HepG2 (cell line): ENCODE data around the gene SYCE3. TPM values are rescaled to one million over a fixed set of nuclear protein-coding genes. Genes with fewer than 3 reads are reported as not detected.
A peak's percentile ranks its signal among the peaks of the same experiment; 100 is the strongest.

Experiments used
- ELF1 ChIP-seq: sonication (generic); formaldehyde crosslinking; IDR thresholded peaks from 2 replicates; pipeline ENCODE4 v1.4.0; 2020; ENCODE audit warnings: missing genetic modification reagents
- FOSL1 ChIP-seq: sonication (generic); formaldehyde crosslinking; IDR thresholded peaks from 2 replicates; pipeline ENCODE4 v1.9.0; 2021; ENCODE audit warnings: missing genetic modification reagents, borderline replicate concordance
- GZF1 ChIP-seq: sonication (generic); formaldehyde crosslinking; IDR thresholded peaks from 2 replicates; pipeline ENCODE4 v1.5.1; 2020; ENCODE audit warnings: mild to moderate bottlenecking, missing genetic modification reagents
- JARID2 ChIP-seq: sonication (generic); formaldehyde crosslinking; IDR thresholded peaks from 2 replicates; pipeline ENCODE4 v1.8.1; 2023; ENCODE audit warnings: missing genetic modification reagents, inconsistent platforms; ENCODE audit not compliant: insufficient replicate concordance
- MIER3 ChIP-seq: IDR thresholded peaks from 2 replicates; pipeline ENCODE4 v1.6.1; 2016; ENCODE audit warnings: missing compliant biosample characterization, borderline replicate concordance
- POLR2AphosphoS5 ChIP-seq: IDR thresholded peaks from 2 replicates; pipeline ENCODE4 v1.6.1; 2012; ENCODE audit warnings: low read depth, low read length
- SAFB2 ChIP-seq: sonication (generic); formaldehyde crosslinking; IDR thresholded peaks from 2 replicates; pipeline ENCODE4 v1.5.1; 2020; ENCODE audit warnings: missing genetic modification reagents, low read depth, mild to moderate bottlenecking, borderline replicate concordance
- SRSF1 ChIP-seq: fragments of 200-400 bp; formaldehyde crosslinking; optimal IDR thresholded peaks from 2 replicates; pipeline ENCODE3; 2017; ENCODE audit warnings: mild to moderate bottlenecking, low read depth, low read length, moderate library complexity
- TMF1 ChIP-seq: sonication (generic); formaldehyde crosslinking; IDR thresholded peaks from 2 replicates; pipeline ENCODE4 v1.8.1; 2022; ENCODE audit warnings: low read depth, missing genetic modification reagents
- ZBTB20 ChIP-seq: sonication (generic); formaldehyde crosslinking; IDR thresholded peaks from 2 replicates; pipeline ENCODE4 v1.8.1; 2023; ENCODE audit warnings: missing genetic modification reagents, low read depth, mild to moderate bottlenecking, borderline replicate concordance
- ZFY ChIP-seq: sonication (generic); formaldehyde crosslinking; IDR thresholded peaks from 2 replicates; pipeline ENCODE4 v1.4.0; 2020; ENCODE audit warnings: missing genetic modification reagents
- ZNF232 ChIP-seq: sonication (generic); formaldehyde crosslinking; IDR thresholded peaks from 2 replicates; pipeline ENCODE4 v1.4.0; 2020; ENCODE audit warnings: missing genetic modification reagents, borderline replicate concordance
- ZNF441 ChIP-seq: sonication (generic); formaldehyde crosslinking; IDR thresholded peaks from 2 replicates; pipeline ENCODE4 v1.7.0; 2021; ENCODE audit warnings: missing genetic modification reagents, borderline replicate concordance
- ZNF619 ChIP-seq: sonication (generic); formaldehyde crosslinking; IDR thresholded peaks from 2 replicates; pipeline ENCODE4 v1.4.0; 2020; ENCODE audit warnings: mild to moderate bottlenecking, missing genetic modification reagents
- ZNF746 ChIP-seq: sonication (generic); formaldehyde crosslinking; IDR thresholded peaks from 2 replicates; pipeline ENCODE4 v1.8.0; 2022; ENCODE audit warnings: mild to moderate bottlenecking, missing genetic modification reagents
- ZNF792 ChIP-seq: IDR thresholded peaks from 2 replicates; pipeline ENCODE4 v1.6.1; 2016
- polyA plus RNA-seq, 8 experiments: library from polyadenylated mRNA; depleted of rRNA in 3 of 8; stranded (reverse) in 7 of 8; unstranded in 1 of 8; fragments of >200 nt; fragmentation: Illumina TruSeq in 4 of 8; extraction: Trizol in 4 of 8; gene quantifications; 2 replicates each; pipeline versions ENCODE4 v1.2.1 to v1.2.3, GENCODE V29; 2011 to 2016; ENCODE audit warnings: low read depth in 4 of 8, missing spikeins in 1 of 8, mixed read lengths in 1 of 8; ENCODE audit not compliant: insufficient read depth in 1 of 8
- total RNA-seq, 5 experiments: library from RNA; depleted of rRNA; stranded (reverse); fragments of >200 nt; fragmentation: Illumina TruSeq; extraction: Trizol; gene quantifications; 2 replicates each; pipeline ENCODE4 v1.2.3, GENCODE V29; 2016; ENCODE audit warnings: low read depth in 1 of 5
- TF ChIP-seq, protein P1 (sequence below): sonication (generic); formaldehyde crosslinking; IDR thresholded peaks from 2 replicates; pipeline ENCODE4 v1.4.0; 2020; ENCODE audit warnings: mild to moderate bottlenecking, missing genetic modification reagents
- TF ChIP-seq, protein P2 (sequence below): IDR thresholded peaks from 2 replicates; pipeline ENCODE4 v1.6.1; 2016; ENCODE audit warnings: mild to moderate bottlenecking
- TF ChIP-seq, protein P3 (sequence below): sonication (generic); formaldehyde crosslinking; IDR thresholded peaks from 2 replicates; pipeline ENCODE4 v1.4.0; 2020; ENCODE audit warnings: missing genetic modification reagents
- TF ChIP-seq, protein P4 (sequence below): sonication (generic); formaldehyde crosslinking; IDR thresholded peaks from 2 replicates; pipeline ENCODE4 v1.9.0; 2021; ENCODE audit warnings: missing genetic modification reagents, borderline replicate concordance
- TF ChIP-seq, protein P5 (sequence below): sonication (generic); formaldehyde crosslinking; IDR thresholded peaks from 2 replicates; pipeline ENCODE4 v1.8.0; 2022; ENCODE audit warnings: mild to moderate bottlenecking, missing genetic modification reagents
- TF ChIP-seq, protein P6 (sequence below): sonication (generic); formaldehyde crosslinking; IDR thresholded peaks from 2 replicates; pipeline ENCODE4 v1.4.0; 2020; ENCODE audit warnings: missing genetic modification reagents

The SYCE3 gene
- total and polyA plus RNA-seq, 2 of the 13 experiments (the other 11 are each of a cell fraction or from before 2014, with no cell fraction given), result not detected

DNA sequence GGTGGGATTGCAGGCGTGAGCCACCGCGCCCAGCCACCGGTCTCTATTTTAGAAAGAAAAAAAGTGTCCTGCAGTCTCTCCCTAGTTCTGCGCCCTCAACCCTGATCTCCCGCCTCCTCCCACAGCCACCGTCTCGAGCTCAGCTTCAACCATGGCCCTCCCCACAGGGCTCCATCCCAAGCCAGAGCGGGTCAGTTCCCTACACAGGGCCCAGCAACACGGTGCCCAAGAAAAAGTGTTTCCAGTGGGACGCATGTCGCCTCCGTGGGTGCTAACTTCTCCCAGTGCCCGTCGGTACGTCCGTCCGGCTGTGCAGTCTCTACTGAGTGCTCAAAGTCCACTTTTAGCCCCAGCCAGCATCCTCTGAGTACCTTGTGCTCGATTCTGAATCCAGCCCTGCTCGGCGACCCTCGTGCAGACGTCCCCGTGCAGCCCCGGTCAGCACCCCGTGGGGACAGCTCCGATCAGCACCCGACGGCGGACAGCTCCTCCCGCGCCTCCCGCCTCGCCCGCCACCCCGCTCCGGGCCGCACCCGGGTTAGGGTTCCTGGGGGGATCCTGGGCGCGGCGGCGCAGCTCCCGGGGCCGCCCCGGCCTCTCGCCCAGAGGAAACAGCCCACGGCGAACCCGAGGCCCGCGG is 37.2 kb upstream of the SYCE3 start (continued):
- TF ChIP-seq, protein P1, sequence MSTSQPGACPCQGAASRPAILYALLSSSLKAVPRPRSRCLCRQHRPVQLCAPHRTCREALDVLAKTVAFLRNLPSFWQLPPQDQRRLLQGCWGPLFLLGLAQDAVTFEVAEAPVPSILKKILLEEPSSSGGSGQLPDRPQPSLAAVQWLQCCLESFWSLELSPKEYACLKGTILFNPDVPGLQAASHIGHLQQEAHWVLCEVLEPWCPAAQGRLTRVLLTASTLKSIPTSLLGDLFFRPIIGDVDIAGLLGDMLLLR (CRISPR knock-in tag), result peak; percentile 97
- TF ChIP-seq, protein P2, sequence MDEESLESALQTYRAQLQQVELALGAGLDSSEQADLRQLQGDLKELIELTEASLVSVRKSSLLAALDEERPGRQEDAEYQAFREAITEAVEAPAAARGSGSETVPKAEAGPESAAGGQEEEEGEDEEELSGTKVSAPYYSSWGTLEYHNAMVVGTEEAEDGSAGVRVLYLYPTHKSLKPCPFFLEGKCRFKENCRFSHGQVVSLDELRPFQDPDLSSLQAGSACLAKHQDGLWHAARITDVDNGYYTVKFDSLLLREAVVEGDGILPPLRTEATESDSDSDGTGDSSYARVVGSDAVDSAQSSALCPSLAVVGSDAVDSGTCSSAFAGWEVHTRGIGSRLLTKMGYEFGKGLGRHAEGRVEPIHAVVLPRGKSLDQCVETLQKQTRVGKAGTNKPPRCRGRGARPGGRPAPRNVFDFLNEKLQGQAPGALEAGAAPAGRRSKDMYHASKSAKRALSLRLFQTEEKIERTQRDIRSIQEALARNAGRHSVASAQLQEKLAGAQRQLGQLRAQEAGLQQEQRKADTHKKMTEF (CRISPR knock-in tag), result peak; percentile 89; the same call in 1 of the 2 replicates
- no peak for TF ChIP-seq SRSF1
- no peak for TF ChIP-seq ZNF619 (CRISPR knock-in tag)
- peak; percentile 85 for TF ChIP-seq FOSL1
- peak; percentile 98 for TF ChIP-seq JARID2
- TF ChIP-seq, protein P3, sequence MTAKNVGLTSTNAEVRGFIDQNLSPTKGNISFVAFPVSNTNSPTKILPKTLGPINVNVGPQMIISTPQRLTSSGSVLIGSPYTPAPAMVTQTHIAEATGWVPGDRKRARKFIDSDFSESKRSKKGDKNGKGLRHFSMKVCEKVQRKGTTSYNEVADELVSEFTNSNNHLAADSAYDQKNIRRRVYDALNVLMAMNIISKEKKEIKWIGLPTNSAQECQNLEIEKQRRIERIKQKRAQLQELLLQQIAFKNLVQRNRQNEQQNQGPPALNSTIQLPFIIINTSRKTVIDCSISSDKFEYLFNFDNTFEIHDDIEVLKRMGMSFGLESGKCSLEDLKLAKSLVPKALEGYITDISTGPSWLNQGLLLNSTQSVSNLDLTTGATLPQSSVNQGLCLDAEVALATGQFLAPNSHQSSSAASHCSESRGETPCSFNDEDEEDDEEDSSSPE (CRISPR knock-in tag), result peak; percentile 69; the same call in 1 of the 2 replicates
- TF ChIP-seq GZF1, result peak; percentile 94
- peak; percentile 80 for TF ChIP-seq ZFY
- peak; percentile 85; the same call in 1 of the 2 replicates for TF ChIP-seq MIER3
- peak; percentile 78 for TF ChIP-seq SAFB2 (CRISPR knock-in tag)
- TF ChIP-seq ZBTB20, result peak; percentile 99
- peak; percentile 47; the same call in 1 of the 2 replicates for TF ChIP-seq ELF1 (CRISPR knock-in tag)
- peak; percentile 84; the same call in 1 of the 2 replicates for TF ChIP-seq ZNF746 (CRISPR knock-in tag)
- TF ChIP-seq, protein P4, sequence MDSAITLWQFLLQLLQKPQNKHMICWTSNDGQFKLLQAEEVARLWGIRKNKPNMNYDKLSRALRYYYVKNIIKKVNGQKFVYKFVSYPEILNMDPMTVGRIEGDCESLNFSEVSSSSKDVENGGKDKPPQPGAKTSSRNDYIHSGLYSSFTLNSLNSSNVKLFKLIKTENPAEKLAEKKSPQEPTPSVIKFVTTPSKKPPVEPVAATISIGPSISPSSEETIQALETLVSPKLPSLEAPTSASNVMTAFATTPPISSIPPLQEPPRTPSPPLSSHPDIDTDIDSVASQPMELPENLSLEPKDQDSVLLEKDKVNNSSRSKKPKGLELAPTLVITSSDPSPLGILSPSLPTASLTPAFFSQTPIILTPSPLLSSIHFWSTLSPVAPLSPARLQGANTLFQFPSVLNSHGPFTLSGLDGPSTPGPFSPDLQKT (CRISPR knock-in tag), result peak; percentile 96; the same call in 1 of the 2 replicates
- TF ChIP-seq ZNF232, result peak; percentile 100
- peak; percentile 99 for TF ChIP-seq ZNF792 (CRISPR knock-in tag)
- no peak for TF ChIP-seq POLR2AphosphoS5
- peak; percentile 99 for TF ChIP-seq ZNF441 (CRISPR knock-in tag)
- TF ChIP-seq TMF1 (CRISPR knock-in tag), result peak; percentile 99
- TF ChIP-seq, protein P5, sequence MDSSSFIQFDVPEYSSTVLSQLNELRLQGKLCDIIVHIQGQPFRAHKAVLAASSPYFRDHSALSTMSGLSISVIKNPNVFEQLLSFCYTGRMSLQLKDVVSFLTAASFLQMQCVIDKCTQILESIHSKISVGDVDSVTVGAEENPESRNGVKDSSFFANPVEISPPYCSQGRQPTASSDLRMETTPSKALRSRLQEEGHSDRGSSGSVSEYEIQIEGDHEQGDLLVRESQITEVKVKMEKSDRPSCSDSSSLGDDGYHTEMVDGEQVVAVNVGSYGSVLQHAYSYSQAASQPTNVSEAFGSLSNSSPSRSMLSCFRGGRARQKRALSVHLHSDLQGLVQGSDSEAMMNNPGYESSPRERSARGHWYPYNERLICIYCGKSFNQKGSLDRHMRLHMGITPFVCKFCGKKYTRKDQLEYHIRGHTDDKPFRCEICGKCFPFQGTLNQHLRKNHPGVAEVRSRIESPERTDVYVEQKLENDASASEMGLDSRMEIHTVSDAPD (CRISPR knock-in tag), result 0 out of 2 replicates have a peak, but pooled peaks have one; percentile 24
- TF ChIP-seq, protein P6, sequence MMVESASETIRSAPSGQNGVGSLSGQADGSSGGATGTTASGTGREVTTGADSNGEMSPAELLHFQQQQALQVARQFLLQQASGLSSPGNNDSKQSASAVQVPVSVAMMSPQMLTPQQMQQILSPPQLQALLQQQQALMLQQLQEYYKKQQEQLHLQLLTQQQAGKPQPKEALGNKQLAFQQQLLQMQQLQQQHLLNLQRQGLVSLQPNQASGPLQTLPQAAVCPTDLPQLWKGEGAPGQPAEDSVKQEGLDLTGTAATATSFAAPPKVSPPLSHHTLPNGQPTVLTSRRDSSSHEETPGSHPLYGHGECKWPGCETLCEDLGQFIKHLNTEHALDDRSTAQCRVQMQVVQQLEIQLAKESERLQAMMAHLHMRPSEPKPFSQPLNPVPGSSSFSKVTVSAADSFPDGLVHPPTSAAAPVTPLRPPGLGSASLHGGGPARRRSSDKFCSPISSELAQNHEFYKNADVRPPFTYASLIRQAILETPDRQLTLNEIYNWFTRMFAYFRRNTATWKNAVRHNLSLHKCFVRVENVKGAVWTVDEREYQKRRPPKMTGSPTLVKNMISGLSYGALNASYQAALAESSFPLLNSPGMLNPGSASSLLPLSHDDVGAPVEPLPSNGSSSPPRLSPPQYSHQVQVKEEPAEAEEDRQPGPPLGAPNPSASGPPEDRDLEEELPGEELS (CRISPR knock-in tag), result peak; percentile 76
